ENCODE data around the gene KLHL18. TPM values are rescaled to one million over a fixed set of nuclear protein-coding genes. Genes with fewer than 3 reads are reported as not detected.

KLHL18 gene
- total RNA-seq, 1 donor from 2014 or later = 13.7 TPM

DNA sequence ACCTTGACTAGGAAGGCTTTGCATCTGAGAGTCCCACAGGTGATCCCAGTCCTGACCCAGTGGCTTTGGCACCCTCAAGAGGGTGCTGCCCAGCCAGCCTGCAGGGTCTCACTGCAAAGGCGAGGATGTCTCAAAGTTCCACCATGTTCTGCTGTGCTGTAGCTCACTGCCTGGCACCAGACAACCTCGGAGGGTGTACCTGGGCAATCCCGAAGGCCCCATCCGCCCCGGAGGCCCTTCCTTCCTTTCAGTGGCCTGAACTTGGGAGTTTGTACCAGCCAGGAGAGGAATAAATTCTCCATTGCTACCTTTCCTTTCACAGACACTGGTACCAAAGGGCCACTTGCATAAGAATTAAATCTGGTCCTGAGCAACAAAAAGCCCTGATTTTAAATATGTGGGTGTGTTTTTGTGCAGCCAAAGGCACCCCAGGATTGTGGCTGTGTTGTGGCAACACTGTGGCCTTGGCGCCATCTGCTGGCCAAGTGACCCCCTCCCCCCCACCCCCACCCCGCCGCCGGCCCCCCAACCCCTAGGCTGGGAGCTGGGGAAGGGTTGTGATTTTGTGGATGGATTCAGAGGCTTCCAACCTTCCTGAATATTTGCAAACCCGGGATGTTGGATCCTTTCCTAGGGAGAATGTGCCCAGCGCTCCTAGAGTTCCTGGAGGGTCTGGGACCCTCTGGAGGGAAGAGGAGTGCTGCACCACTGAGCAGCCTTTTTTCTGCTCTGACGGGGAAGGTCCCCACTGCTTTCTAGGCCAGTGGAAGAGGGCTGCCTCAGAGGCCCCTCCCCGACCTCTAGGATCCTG lies 88.3 kb downstream of the KLHL18 start:
- DNase-seq (ENCODE audit: low read depth) = no peak
- TF ChIP-seq, protein P1, sequence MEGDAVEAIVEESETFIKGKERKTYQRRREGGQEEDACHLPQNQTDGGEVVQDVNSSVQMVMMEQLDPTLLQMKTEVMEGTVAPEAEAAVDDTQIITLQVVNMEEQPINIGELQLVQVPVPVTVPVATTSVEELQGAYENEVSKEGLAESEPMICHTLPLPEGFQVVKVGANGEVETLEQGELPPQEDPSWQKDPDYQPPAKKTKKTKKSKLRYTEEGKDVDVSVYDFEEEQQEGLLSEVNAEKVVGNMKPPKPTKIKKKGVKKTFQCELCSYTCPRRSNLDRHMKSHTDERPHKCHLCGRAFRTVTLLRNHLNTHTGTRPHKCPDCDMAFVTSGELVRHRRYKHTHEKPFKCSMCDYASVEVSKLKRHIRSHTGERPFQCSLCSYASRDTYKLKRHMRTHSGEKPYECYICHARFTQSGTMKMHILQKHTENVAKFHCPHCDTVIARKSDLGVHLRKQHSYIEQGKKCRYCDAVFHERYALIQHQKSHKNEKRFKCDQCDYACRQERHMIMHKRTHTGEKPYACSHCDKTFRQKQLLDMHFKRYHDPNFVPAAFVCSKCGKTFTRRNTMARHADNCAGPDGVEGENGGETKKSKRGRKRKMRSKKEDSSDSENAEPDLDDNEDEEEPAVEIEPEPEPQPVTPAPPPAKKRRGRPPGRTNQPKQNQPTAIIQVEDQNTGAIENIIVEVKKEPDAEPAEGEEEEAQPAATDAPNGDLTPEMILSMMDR (conservative IDR thresholded peaks at IDR 0.05; ENCODE audit: low read depth, low read length) = peak; percentile 35
- H3K4me3 ChIP-seq (ENCODE audit: low read depth, low read length) = no peak overlapping the region

DNA sequence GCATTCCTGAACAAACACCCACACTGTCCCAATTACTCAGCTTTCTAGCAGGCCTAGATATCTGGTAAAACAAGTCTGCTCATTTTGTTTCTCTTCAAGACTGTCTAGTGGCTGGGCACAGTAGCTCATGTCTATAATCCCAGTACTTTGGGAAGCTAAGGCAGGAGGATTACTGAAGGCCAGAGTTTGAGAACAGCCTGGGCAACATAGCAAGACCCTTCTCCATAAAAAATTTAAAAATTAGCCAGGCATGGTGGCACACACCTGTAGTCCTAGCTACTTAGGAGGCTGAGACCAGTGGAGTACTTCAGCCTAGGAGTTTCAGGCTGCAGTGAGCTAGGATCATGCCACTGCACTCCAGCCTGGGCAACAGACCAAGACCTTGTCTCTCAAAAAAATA lies 91.8 kb downstream of the KLHL18 start:
- TF ChIP-seq, protein P1 (conservative IDR thresholded peaks at IDR 0.05; ENCODE audit: low read depth, low read length) = no peak

DNA sequence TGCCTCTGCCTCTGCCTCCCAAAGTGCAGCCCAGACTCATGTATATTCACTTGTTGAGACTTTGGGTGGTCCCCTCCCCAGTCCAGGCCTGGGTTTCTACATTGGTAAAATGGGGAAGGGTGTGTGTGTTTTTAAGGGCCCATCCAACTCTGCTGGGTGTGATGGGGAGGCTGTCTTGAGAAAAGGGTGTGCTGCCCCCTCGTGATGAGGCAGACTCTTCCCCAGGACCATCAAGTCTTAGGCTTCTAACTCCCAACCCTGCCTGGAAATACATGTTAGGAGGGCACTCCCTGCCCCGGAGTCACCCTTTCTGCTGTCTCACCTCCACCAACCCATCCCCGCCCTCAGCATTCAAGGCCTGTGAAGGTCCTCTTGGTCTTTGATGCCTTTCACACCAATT lies 93.6 kb downstream of the KLHL18 start:
- TF ChIP-seq, protein P1 (conservative IDR thresholded peaks at IDR 0.05; ENCODE audit: low read depth, low read length) = no peak
- H3K4me3 ChIP-seq (ENCODE audit: low read depth, low read length) = no peak overlapping the region
- no peak for DNase-seq (ENCODE audit: low read depth)

More for the DNA sequence above, 91.8 kb downstream of the KLHL18 start:
- H3K4me3 ChIP-seq (ENCODE audit: low read depth, low read length) = no peak overlapping the region
- no peak for DNase-seq (ENCODE audit: low read depth)

DNA sequence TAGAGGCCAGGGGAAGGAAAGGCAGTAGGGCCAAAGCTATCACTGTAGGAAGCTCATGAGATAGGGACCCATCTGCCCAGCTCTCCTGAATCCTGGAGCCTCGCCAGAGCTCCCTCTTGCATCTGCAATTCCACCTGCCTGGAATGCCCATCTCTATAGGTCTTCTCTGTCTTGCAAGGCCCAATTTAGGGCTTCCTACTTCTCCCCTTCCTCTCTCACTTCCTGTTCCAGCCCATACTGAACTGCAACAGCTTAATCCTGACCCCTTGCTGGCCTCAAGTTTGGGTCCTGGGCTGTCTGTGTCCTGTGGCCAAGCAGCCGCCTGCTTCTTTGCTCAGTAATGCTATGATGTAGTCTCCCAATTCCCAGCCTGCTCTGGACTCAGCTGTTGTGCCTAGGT lies 94.4 kb downstream of the KLHL18 start:
- no peak overlapping the region for H3K4me3 ChIP-seq (ENCODE audit: low read depth, low read length)

DNA sequence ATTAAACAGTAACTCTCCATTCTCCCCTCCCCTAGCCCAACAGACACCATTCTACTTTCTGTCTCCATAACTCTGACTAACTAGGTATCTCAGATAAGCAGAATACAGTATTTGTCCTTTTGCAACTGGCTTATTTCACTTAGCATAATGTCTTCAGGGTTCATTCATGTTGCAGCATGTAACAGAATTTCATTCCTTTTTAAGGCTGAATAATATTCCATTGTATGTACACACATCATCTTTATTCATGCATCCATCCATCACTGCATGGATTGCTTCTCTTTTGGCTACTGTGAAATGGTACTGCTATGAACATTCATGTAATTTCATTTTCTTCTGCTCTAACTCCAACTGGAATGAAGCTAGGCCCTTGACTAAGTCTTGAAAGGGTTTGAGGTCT lies 96.1 kb downstream of the KLHL18 start:
- DNase-seq (ENCODE audit: low read depth) = no peak
- TF ChIP-seq, protein P1 (conservative IDR thresholded peaks at IDR 0.05; ENCODE audit: low read depth, low read length) = no peak
- H3K4me3 ChIP-seq (ENCODE audit: low read depth, low read length) = no peak overlapping the region

More for the DNA sequence above, 94.4 kb downstream of the KLHL18 start:
- TF ChIP-seq, protein P1 (conservative IDR thresholded peaks at IDR 0.05; ENCODE audit: low read depth, low read length) = no peak
- DNase-seq (ENCODE audit: low read depth) = no peak

DNA sequence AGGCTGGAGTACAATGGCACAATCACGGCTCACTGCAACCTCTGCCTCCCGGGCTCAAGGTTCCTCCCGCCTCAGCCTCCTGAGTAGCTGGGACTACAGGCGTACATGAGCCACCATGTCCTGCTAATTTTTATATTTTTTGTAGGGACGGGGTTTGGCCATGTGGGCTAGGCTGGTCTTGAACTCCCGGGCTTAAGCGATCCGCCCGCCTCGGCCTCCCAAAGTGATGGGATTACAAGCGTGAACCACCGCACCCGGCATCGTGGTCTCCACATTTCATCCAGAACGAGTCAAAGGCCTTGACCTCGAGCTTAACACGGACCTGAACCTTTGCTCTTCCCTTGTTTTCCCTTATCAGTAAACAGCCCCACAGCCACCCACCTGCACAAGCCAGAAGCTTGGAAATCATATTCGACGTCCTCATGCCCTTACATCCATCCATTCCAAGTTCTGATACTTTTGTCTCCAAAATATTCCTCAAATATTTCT lies 96.7 kb downstream of the KLHL18 start:
- TF ChIP-seq, protein P1 (conservative IDR thresholded peaks at IDR 0.05; ENCODE audit: low read depth, low read length) = no peak
- H3K4me3 ChIP-seq (ENCODE audit: low read depth, low read length) = peak overlapping the region; percentile 99
- no peak for DNase-seq (ENCODE audit: low read depth)
